ENCODE results near the gene NTS.

The NTS gene
- 0 to 0.42 (median 0) reads per million in 9 experiments for total RNA-seq

GRCh38 chr12:85874031-85874461 is at the start of gene NTS:
Gene NTS, plus strand, starts transcription at chr12:85874295. Its CDS starts 109 bp downstream, at chr12:85874404.
- DNase-seq (no peak), ATAC-seq (replicated peaks) (no peak)
- H3K4me3 Mint-ChIP-seq: no peak within 1 kb of the TSS
- no peaks in the 10 kb centered on the region for H3K36me3 Mint-ChIP-seq (ENCODE audit: insufficient read depth)
- H3K4me1 Mint-ChIP-seq (ENCODE audit: low read depth in 2 of 2): no peaks in the 10 kb centered on the region
- no peak within 1 kb of the TSS for H3K27ac Mint-ChIP-seq
- H3K9me3 Mint-ChIP-seq: peaks cover 0 to 4% of the 10 kb centered on the region in 2 donors
- no peaks in the 10 kb centered on the region for H3K27me3 Mint-ChIP-seq

GRCh38 chr12:85825746-85826145 is 48.3 kb upstream of the NTS start:
- no peak overlapping the region for H3K4me3 Mint-ChIP-seq
- H3K27me3 Mint-ChIP-seq: no peaks in the 10 kb centered on the region
- peaks cover 6 to 17% of the 10 kb centered on the region in 2 donors for H3K9me3 Mint-ChIP-seq
- no peaks in the 10 kb centered on the region for H3K4me1 Mint-ChIP-seq (ENCODE audit: low read depth in 2 of 2)
- no peak for DNase-seq
- H3K27ac Mint-ChIP-seq: no peak overlapping the region
- ATAC-seq (replicated peaks): no peak
- H3K36me3 Mint-ChIP-seq (ENCODE audit: insufficient read depth): no peaks in the 10 kb centered on the region

- peaks cover 2 to 11% of the 10 kb centered on the region in 2 donors for H3K9me3 Mint-ChIP-seq
- no peaks in the 10 kb centered on the region for H3K27me3 Mint-ChIP-seq
- ATAC-seq (replicated peaks) (no peak), DNase-seq (no peak)
- no peak overlapping the region for H3K4me3 Mint-ChIP-seq
- no peaks in the 10 kb centered on the region for H3K4me1 Mint-ChIP-seq (ENCODE audit: low read depth in 2 of 2)
- no peak overlapping the region for H3K27ac Mint-ChIP-seq
- H3K36me3 Mint-ChIP-seq (ENCODE audit: insufficient read depth): no peaks in the 10 kb centered on the region
These were observed 45.5 kb upstream of the NTS start for GRCh38 chr12:85828576-85828975.

- no peak for DNase-seq
- H3K27ac Mint-ChIP-seq: no peak overlapping the region
- H3K27me3 Mint-ChIP-seq: no peaks in the 10 kb centered on the region
- no peaks in the 10 kb centered on the region for H3K4me1 Mint-ChIP-seq (ENCODE audit: low read depth in 2 of 2)
- H3K9me3 Mint-ChIP-seq: peaks cover 2 to 10% of the 10 kb centered on the region in 2 donors
- H3K36me3 Mint-ChIP-seq (ENCODE audit: insufficient read depth): no peaks in the 10 kb centered on the region
- H3K4me3 Mint-ChIP-seq: no peak overlapping the region
- no peak for ATAC-seq (replicated peaks)
These were observed 44.7 kb upstream of the NTS start for GRCh38 chr12:85829391-85829790.

GRCh38 chr12:85831327-85831990 is 42.6 kb upstream of the NTS start:
- Mint-ChIP-seq H3K27me3 (no peaks in the 10 kb centered on the region), H3K9me3 (peaks cover 0 to 10% of the 10 kb centered on the region in 2 donors), H3K4me1 (ENCODE audit: low read depth in 2 of 2) (no peaks in the 10 kb centered on the region), H3K4me3 (no peak overlapping the region), H3K36me3 (ENCODE audit: insufficient read depth) (no peaks in the 10 kb centered on the region), H3K27ac (no peak overlapping the region)
- DNase-seq: no peak
- ATAC-seq (replicated peaks): no peak

- Mint-ChIP-seq H3K27me3 (no peaks in the 10 kb centered on the region), H3K9me3 (no peaks in the 10 kb centered on the region), H3K36me3 (ENCODE audit: insufficient read depth) (no peaks in the 10 kb centered on the region), H3K27ac (no peak overlapping the region), H3K4me3 (no peak overlapping the region), H3K4me1 (ENCODE audit: low read depth in 2 of 2) (no peaks in the 10 kb centered on the region)
- DNase-seq (no peak), ATAC-seq (replicated peaks) (no peak)
These were observed 40.5 kb upstream of the NTS start for GRCh38 chr12:85833579-85833978.

GRCh38 chr12:85834378-85834777 is 39.7 kb upstream of the NTS start:
- Mint-ChIP-seq H3K4me1 (ENCODE audit: low read depth in 2 of 2) (no peaks in the 10 kb centered on the region), H3K27me3 (no peaks in the 10 kb centered on the region), H3K27ac (no peak overlapping the region), H3K4me3 (no peak overlapping the region), H3K9me3 (no peaks in the 10 kb centered on the region), H3K36me3 (ENCODE audit: insufficient read depth) (no peaks in the 10 kb centered on the region)
- DNase-seq (no peak), ATAC-seq (replicated peaks) (no peak)

- ATAC-seq (replicated peaks) (no peak), DNase-seq (no peak)
- Mint-ChIP-seq H3K4me1 (ENCODE audit: low read depth in 2 of 2) (no peaks in the 10 kb centered on the region), H3K4me3 (no peak overlapping the region), H3K27ac (no peak overlapping the region), H3K27me3 (no peaks in the 10 kb centered on the region), H3K9me3 (no peaks in the 10 kb centered on the region), H3K36me3 (ENCODE audit: insufficient read depth) (no peaks in the 10 kb centered on the region)
These were observed 38.5 kb upstream of the NTS start for GRCh38 chr12:85835426-85836196.

- H3K4me1 Mint-ChIP-seq (ENCODE audit: low read depth in 2 of 2): no peaks in the 10 kb centered on the region
- H3K9me3 Mint-ChIP-seq: no peaks in the 10 kb centered on the region
- no peaks in the 10 kb centered on the region for H3K36me3 Mint-ChIP-seq (ENCODE audit: insufficient read depth)
- no peak within 1 kb of the TSS for H3K27ac Mint-ChIP-seq
- DNase-seq: no peak
- H3K4me3 Mint-ChIP-seq: no peak within 1 kb of the TSS
- no peaks in the 10 kb centered on the region for H3K27me3 Mint-ChIP-seq
- ATAC-seq (replicated peaks): no peak
These were observed 37.7 kb upstream of the NTS start, which contains the start of gene RASSF9 for GRCh38 chr12:85836197-85837090. Gene RASSF9, minus strand, starts transcription at chr12:85836409. Its CDS starts 208 bp downstream, at chr12:85836201.

GRCh38 chr12:85843606-85844310 is 30.3 kb upstream of the NTS start:
- no peak overlapping the region for H3K27ac Mint-ChIP-seq

GRCh38 chr12:85849344-85849743 is 24.8 kb upstream of the NTS start:
- ATAC-seq (replicated peaks): no peak
- peaks cover 0 to 4% of the 10 kb centered on the region in 2 donors for H3K9me3 Mint-ChIP-seq

More at GRCh38 chr12:85843606-85844310, 30.3 kb upstream of the NTS start:
- Mint-ChIP-seq H3K36me3 (ENCODE audit: insufficient read depth) (no peaks in the 10 kb centered on the region), H3K27me3 (no peaks in the 10 kb centered on the region), H3K4me3 (no peak overlapping the region), H3K9me3 (peaks cover 0 to 2% of the 10 kb centered on the region in 2 donors), H3K4me1 (ENCODE audit: low read depth in 2 of 2) (no peaks in the 10 kb centered on the region)
- no peak for ATAC-seq (replicated peaks)
- no peak for DNase-seq

GRCh38 chr12:85855305-85855704 is 18.8 kb upstream of the NTS start:
- H3K4me1 Mint-ChIP-seq (ENCODE audit: low read depth in 2 of 2): no peaks in the 10 kb centered on the region
- H3K4me3 Mint-ChIP-seq: no peak overlapping the region
- no peaks in the 10 kb centered on the region for H3K27me3 Mint-ChIP-seq
- no peaks in the 10 kb centered on the region for H3K36me3 Mint-ChIP-seq (ENCODE audit: insufficient read depth)
- no peak for DNase-seq
- H3K9me3 Mint-ChIP-seq: peaks cover 7% of the 10 kb centered on the region in 2 donors
- H3K27ac Mint-ChIP-seq: no peak overlapping the region
- ATAC-seq (replicated peaks): no peak

More at GRCh38 chr12:85849344-85849743, 24.8 kb upstream of the NTS start:
- no peaks in the 10 kb centered on the region for H3K27me3 Mint-ChIP-seq
- no peak overlapping the region for H3K27ac Mint-ChIP-seq
- no peaks in the 10 kb centered on the region for H3K4me1 Mint-ChIP-seq (ENCODE audit: low read depth in 2 of 2)
- no peaks in the 10 kb centered on the region for H3K36me3 Mint-ChIP-seq (ENCODE audit: insufficient read depth)
- no peak overlapping the region for H3K4me3 Mint-ChIP-seq
- DNase-seq: no peak

- peaks cover 12 to 19% of the 10 kb centered on the region in 2 donors for H3K9me3 Mint-ChIP-seq
- DNase-seq: no peak
- H3K4me3 Mint-ChIP-seq: no peak overlapping the region
- H3K36me3 Mint-ChIP-seq (ENCODE audit: insufficient read depth): no peaks in the 10 kb centered on the region
- ATAC-seq (replicated peaks): no peak
- no peaks in the 10 kb centered on the region for H3K4me1 Mint-ChIP-seq (ENCODE audit: low read depth in 2 of 2)
- no peaks in the 10 kb centered on the region for H3K27me3 Mint-ChIP-seq
- H3K27ac Mint-ChIP-seq: no peak overlapping the region
These were observed 17.1 kb upstream of the NTS start for GRCh38 chr12:85856966-85857365.

Measured in effector memory CD8-positive, alpha-beta T cell (primary cell).